IPS-18c (cell line): ENCODE measurements around the gene XPR1.

Experiments used
- H3K4me3 ChIP-seq: 2 replicates; pipeline ENCODE4 v1.7.0; 2013; ENCODE audit warnings: low read depth, mild to moderate bottlenecking, low read length, moderate library complexity; ENCODE audit not compliant: insufficient read depth
- H3K9me3 ChIP-seq: one replicate; pipeline ENCODE4 v1.6.1; 2013; ENCODE audit warnings: mild to moderate bottlenecking, low read length, moderate library complexity; ENCODE audit not compliant: control insufficient read depth, insufficient read depth

XPR1 gene

GRCh38 chr1:180931529-180931928 is 299.7 kb downstream of the XPR1 start:
- H3K9me3 ChIP-seq, result no peaks in the 10 kb centered on the region
- no peak overlapping the region for H3K4me3 ChIP-seq

- no peak overlapping the region for H3K4me3 ChIP-seq
- H3K9me3 ChIP-seq, result no peaks in the 10 kb centered on the region
Measured at GRCh38 chr1:180932378-180932777, 300.6 kb downstream of the XPR1 start.

GRCh38 chr1:180933141-180933540 is 301.3 kb downstream of the XPR1 start:
- no peak overlapping the region for H3K4me3 ChIP-seq
- no peaks in the 10 kb centered on the region for H3K9me3 ChIP-seq

- Histone ChIP-seq H3K9me3 (no peaks in the 10 kb centered on the region), H3K4me3 (no peak overlapping the region)
Measured at GRCh38 chr1:180934563-180934962, 302.7 kb downstream of the XPR1 start.

- H3K4me3 ChIP-seq, result no peak overlapping the region
- no peaks in the 10 kb centered on the region for H3K9me3 ChIP-seq
Measured at GRCh38 chr1:180935326-180936109, 303.7 kb downstream of the XPR1 start.

- H3K9me3 ChIP-seq, result no peaks in the 10 kb centered on the region
Measured at GRCh38 chr1:180936110-180937011, 304.5 kb downstream of the XPR1 start.

GRCh38 chr1:180937012-180937372 is 305.2 kb downstream of the XPR1 start:
- no peak overlapping the region for H3K4me3 ChIP-seq
- no peaks in the 10 kb centered on the region for H3K9me3 ChIP-seq

More at GRCh38 chr1:180936110-180937011, 304.5 kb downstream of the XPR1 start:
- H3K4me3 ChIP-seq, result no peak overlapping the region

- H3K4me3 ChIP-seq, result no peak overlapping the region
Measured at GRCh38 chr1:180937624-180938225, 305.9 kb downstream of the XPR1 start.

GRCh38 chr1:180939073-180939710 is 307.4 kb downstream of the XPR1 start:
- Histone ChIP-seq H3K4me3 (no peak overlapping the region), H3K9me3 (no peaks in the 10 kb centered on the region)

More at GRCh38 chr1:180937624-180938225, 305.9 kb downstream of the XPR1 start:
- no peaks in the 10 kb centered on the region for H3K9me3 ChIP-seq

GRCh38 chr1:180939711-180940103 is 307.9 kb downstream of the XPR1 start:
- H3K9me3 ChIP-seq, result no peaks in the 10 kb centered on the region
- no peak overlapping the region for H3K4me3 ChIP-seq
